ENCODE results near the gene BDNF. TPM values are rescaled to one million over a fixed set of nuclear protein-coding genes. Genes with fewer than 3 reads are reported as not detected.
A peak's percentile ranks its signal among the peaks of the same experiment; 100 is the strongest.

Gene BDNF
- total RNA-seq, 1 donor from 2014 or later = 7.6 TPM

- DNase-seq (ENCODE audit: low read depth) = peak; percentile 40
Observed at GRCh38 chr11:27705873-27706820, 5.9 kb upstream of the BDNF start.

DNA sequence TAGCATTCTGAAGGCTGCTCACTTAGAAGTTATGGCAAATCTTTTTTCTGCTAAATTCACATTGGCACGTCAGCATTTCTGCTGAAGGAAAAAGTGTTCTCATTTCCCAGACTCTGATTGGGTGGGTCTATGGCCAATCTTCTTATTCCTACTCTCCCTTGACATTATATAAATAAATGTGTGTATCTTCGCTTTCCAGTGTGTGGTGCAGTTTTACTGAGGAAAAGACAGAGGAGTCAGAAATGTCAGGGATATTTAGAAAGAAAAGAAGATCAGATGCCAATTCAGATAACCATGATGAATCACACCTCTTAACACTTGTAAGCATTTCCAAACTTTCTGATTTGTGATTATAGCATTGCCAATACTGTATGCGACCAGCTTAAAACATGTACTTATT is 3.2 kb upstream of the BDNF start:
- DNase-seq (ENCODE audit: low read depth) = peak; percentile 21

- DNase-seq (ENCODE audit: low read depth) = no peak
Observed at GRCh38 chr11:27702811-27703210, 2.6 kb upstream of the BDNF start.

DNA sequence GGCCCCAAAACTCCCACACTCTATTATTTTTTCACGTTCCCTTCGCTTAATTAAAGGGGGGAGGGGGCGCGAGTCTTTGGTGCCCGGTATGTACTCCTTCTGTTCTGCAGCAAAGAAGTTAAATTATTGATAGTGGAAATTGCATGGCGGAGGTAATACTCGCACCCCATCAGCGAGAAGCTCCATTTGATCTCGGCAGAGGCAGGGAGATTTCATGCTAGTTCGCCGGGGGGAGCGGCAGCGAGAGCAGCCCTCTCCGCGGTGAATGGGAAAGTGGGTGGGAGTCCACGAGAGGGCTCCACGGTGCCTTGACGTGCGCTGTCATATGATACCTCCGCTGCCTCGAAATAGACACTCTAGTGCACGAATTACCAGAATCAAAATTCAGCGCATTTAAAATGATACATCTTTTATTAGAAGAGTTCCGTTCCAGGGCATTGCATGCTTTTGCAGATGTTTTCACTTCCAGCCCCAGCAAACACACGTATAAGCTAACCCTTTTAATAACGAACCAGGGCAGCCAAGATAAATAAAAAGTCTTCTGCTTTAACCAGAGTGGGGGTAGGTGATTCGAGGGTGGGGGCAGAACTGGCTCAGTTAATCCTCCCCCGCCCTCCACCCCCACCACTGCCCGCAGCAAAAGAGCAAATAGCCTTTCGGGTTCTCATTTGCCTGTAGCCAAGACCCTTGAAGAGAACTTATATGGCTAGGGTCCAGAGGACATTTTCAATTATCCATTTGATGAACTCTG is 1.3 kb upstream of the BDNF start:
- no peak for DNase-seq (ENCODE audit: low read depth)

GRCh38 chr11:27699926-27700350 is 317 bp downstream of the BDNF start:
- DNase-seq (ENCODE audit: low read depth) = no peak

DNA sequence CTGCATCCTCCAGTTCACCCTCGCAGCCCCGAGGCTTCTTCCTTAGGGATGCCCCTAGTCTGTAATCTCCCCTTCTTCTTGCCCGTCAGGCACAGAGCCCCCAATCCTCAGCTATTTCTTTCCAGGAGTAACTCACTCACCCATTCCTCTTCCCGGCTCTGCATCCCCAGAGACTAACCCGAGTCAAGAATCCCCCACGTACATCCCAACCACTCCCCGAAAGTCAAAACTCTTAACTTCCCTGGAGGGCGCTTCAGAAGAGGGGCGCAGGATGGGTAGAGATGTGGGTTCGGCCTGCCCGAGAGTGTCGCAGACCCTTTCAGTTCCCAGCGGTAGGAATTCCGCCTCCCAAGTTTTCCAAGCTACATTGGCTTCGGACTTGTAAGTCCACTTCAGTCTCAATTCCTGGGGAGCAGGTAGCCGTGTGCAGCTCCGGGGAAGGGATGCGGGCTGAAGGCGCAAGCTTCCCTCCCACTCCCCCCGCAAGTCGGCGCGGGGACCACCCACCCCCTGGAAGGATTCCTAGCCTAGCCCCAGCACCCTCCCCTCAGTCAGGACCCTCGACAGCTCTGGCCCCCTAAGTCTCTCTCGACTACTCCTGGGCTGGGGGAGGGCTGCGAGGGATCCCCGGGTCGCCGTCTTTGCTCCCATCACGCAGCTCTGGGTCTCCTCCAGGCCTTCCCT is 871 bp downstream of the BDNF start:
- DNase-seq (ENCODE audit: low read depth) = peak; percentile 51

- DNase-seq (ENCODE audit: low read depth) = peak; percentile 70
Observed at GRCh38 chr11:27698872-27699241, 1.4 kb downstream of the BDNF start.

GRCh38 chr11:27697679-27698275 is 2.5 kb downstream of the BDNF start:
- peak; percentile 37 for DNase-seq (ENCODE audit: low read depth)

DNA sequence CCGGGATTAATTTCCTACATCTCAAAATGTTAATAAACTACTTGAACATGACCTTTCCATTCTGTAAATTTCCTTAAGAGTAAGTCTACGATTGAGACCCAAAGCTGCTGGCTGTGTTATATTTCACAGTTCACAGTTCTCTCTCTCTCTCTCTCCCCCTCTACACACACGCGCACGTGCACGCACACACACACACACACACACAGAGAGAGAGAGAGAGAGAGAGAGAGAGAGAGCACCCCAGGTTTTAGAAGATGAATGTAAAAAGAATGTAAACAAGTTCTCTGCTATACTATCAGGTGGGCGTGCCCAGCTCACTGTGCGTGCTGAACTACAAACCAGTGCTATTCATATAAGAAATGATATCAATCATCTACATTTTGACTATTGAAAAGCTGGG is 3.3 kb downstream of the BDNF start:
- no peak for DNase-seq (ENCODE audit: low read depth)

- no peak for DNase-seq (ENCODE audit: low read depth)
Observed at GRCh38 chr11:27696115-27696514, 4.1 kb downstream of the BDNF start.

GRCh38 chr11:27694992-27695391 is 5.3 kb downstream of the BDNF start:
- DNase-seq (ENCODE audit: low read depth) = peak; percentile 44

DNA sequence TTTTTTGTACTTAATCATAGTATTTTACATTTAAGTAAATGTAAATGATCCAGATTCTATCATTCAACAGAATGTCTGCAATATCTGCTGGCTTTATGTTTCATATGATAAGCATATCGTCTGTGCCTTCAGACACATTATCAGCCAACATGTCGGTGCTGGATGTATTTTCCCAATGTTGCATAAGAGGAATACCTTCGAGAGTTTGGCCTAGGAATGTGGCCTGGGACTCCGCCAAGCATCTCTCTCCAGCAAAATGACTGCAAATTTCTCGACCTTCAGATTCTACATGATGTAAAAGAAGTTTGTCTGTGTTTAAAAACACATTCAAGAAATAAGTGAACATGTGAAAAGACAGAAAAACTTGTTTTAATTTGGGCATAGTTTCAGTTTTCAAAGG is 6.9 kb downstream of the BDNF start:
- DNase-seq (ENCODE audit: low read depth) = no peak

DNA sequence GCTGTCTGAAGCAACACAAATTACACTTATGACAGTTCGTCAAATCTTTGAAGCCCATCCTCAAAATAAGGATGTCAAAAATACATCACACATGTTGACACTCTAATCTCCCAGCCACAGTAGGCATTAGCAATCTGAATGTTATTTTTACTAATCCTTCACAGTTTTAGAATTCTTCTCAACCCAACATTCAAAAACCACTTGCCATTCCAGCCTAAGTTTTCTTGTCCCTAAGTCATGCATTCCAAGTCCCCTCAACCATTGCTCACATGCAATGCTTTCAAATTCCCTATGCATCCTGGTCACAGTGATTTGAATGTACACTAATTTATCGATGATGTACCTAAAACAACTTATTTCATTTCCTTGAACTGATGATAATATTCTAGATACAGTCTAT is 7.5 kb downstream of the BDNF start:
- DNase-seq (ENCODE audit: low read depth) = no peak

DNA sequence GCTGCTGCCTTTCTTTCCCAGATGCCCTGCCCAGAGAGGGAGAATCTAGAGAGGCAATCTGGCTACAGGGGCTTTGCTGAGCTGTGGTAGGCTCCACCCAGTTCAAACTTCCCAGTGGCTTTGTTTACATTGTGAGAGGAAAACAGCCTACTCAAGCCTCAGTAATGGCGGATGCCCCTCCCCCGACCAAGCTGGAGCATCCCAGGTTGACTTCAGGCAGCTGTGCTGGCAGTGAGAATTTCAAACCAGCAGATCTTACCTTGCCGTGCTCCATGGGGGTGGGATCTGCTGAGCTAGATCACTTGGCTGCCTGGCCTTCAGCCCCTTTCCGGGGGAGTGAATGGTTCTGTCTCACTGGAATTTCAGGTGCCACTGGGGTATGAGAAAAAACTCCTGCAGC is 12.2 kb downstream of the BDNF start:
- DNase-seq (ENCODE audit: low read depth) = no peak

- DNase-seq (ENCODE audit: low read depth) = no peak
Observed at GRCh38 chr11:27681664-27682063, 18.6 kb downstream of the BDNF start.

DNA sequence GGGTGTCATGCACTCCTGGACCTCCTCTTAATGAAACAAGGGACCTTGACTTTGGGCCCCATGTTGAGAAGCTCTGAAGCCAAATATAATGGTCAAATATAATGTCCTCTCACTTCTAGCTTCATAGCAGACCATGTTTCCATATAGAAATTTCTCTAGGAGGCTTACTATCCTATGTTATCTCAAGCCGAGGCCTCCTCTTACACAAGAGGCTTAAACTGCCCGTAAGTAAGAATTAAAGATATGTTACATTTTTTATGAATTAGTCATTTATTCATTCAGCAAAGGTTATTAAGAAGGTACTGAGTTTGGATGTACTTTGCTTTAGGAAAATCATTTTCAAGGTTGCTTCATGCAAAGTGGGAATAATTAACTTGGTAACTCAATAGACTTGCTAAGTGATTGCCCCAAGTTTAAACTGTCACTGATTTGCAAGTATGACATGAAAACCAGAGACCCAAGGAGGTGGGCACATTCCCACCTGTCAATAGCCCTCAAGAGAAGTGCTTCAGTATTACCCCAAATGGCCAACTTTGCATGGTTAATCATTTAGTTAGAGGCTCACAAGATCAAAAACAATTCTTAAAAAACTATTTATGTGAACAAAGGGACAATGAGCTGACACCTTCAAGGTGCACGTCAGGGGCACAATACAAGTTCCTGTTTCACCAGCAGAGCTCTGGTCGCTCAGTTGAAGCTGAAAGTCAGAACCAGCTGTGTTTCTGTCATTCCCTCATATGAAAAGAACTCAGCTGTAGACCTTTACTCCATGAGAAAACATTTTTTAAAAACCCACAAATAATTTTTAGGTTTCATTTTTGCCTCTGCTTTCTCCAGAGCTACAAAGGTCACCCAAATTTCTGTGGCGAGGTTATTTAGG is 20.9 kb downstream of the BDNF start:
- peak; percentile 56 for DNase-seq (ENCODE audit: low read depth)

DNA sequence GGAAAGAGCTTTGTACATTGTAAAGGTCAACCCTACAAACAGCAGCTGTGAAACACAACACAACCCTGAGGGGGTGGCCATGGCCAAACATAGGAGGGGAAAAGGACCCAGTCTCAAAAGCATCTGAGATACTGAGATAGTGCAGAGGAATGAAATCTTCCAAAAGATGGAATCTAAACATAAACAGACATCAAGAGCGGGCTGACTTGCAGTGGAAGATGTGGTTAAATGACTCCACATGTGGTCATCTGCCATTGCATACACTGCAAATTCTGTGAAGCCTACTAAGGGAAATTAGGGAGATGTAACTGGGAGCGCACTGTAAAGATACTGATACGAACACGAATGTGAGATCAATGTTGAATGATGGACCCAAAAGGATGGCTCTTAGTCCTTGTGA is 22.0 kb downstream of the BDNF start:
- DNase-seq (ENCODE audit: low read depth) = no peak

GRCh38 chr11:27677108-27677507 is 23.1 kb downstream of the BDNF start:
- DNase-seq (ENCODE audit: low read depth) = no peak

DNA sequence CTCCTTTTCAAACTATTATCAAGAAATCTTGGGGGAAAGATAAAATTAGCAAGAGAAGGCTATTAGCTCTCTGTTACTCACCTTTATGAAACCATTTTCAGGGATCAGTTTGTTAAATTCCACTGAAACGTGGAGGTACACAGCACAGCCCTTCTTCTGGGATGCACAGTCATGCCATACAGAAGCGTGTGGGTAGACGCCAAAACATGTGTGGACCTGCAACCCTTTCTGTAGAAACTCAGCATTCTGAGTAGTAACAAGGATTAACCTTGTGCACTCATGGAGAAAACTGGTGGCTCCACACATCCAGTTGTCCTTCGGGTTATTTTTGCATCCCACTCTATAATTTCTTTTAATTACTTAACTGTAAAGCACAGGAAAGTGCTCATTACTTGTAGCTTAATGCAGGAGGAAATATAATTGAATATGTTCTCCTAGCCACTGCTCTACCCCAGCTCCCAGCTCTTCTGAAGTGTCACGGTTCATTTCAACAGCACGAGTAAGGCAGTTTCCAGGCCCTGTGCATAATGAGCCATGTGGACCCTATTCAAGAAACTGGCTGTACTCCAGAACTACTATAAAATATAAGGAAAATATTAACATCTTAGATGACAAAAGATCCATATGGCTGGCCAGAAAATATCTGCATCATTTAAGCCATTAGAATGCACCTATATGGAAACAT is 26.1 kb downstream of the BDNF start:
- peak; percentile 42 for DNase-seq (ENCODE audit: low read depth)

DNA sequence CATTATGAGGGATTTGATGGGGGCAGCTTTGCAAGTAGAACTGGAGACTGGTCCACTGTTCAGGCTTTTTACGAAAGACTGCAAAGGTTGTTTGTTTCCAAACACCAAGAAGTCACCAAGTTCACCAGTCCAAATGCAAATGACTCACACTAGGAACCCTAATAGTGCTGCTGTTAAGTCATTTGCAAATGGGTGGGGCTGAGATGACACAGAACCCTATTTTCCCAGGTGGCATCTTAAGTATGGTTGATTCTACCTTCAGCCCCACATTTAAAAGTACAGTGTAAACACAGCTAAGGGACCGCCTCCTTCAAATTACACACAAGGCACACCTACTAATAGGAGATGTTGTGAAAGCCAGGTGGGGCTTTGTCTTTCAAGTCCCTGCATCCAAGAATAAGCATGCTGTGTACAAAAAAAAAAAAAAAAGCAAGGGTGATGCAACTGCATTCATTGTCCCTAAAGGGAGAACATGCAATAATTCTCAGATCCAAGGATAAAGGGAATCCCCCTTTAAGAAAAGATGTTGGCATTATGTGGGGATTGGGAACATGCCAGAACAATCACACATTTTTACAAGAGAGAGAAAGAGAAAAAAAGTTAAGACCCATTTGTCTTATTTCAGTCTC is 27.3 kb downstream of the BDNF start:
- peak; percentile 63 for DNase-seq (ENCODE audit: low read depth)
